IPS DF 4.7 (cell line): Measurements from ENCODE around the gene TRAF5.
"Not testable (repeated sequence)": the region's sequence is repeated elsewhere in the genome, so short reads cannot be mapped to it uniquely, and the experiment has no call there.

Experiments
- DNase-seq: peaks from one replicate; pipeline ENCODE4 v3.0.0-alpha.2; 2013; ENCODE audit warnings: low spot score; ENCODE audit errors: extremely low read depth

Gene TRAF5, protein sequence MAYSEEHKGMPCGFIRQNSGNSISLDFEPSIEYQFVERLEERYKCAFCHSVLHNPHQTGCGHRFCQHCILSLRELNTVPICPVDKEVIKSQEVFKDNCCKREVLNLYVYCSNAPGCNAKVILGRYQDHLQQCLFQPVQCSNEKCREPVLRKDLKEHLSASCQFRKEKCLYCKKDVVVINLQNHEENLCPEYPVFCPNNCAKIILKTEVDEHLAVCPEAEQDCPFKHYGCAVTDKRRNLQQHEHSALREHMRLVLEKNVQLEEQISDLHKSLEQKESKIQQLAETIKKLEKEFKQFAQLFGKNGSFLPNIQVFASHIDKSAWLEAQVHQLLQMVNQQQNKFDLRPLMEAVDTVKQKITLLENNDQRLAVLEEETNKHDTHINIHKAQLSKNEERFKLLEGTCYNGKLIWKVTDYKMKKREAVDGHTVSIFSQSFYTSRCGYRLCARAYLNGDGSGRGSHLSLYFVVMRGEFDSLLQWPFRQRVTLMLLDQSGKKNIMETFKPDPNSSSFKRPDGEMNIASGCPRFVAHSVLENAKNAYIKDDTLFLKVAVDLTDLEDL

GRCh38 chr1:211326528-211327345 is at the start of gene TRAF5:
TSS of gene TRAF5 (plus strand) at chr1:211326833. CDS start at chr1:211353240, 26,407 bp downstream.
- no peak for DNase-seq

GRCh38 chr1:211279340-211279739 is 47.3 kb upstream of the TRAF5 start:
- DNase-seq: no peak

GRCh38 chr1:211280910-211281309 is 45.7 kb upstream of the TRAF5 start:
- no peak for DNase-seq

DNA sequence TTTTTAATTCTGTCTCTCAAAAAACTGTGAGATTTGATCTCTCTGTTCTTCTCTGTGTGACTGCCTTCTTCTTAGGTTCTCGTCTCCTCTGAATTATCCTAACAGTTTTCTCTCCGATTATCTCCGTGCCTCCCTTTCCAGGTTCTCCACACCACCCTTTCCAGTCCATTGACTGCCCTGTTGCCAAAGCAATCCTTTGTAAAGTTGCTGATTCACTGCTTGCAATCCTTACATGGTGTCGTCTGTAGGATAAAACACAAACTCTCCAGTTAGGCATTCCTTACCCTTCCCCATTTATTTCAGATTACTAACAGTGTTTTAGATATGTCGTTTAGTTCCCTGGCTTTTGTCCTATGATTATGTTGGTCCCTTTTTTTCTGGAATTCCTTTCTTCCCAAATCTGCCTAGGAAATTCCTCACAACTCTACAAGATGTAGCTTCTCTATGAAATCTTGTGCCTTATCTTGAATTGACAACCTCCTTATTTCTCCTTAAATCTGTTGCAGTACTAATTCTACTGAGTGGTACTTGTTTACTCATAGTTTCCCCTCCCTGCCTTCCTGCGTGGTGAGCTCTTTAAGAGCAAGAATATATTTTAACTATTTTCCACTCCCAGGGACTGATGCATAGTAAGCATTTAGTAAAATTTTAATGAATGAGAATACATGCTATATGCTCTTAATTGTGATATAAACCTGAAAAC is 45.2 kb upstream of the TRAF5 start:
- DNase-seq: no peak

GRCh38 chr1:211282023-211282373 is 44.6 kb upstream of the TRAF5 start:
- DNase-seq: no peak

- no peak for DNase-seq
These were observed 41.4 kb upstream of the TRAF5 start for GRCh38 chr1:211285196-211285595.

- no peak for DNase-seq
These were observed 39.4 kb upstream of the TRAF5 start for GRCh38 chr1:211287218-211287617.

GRCh38 chr1:211292411-211292810 is 34.2 kb upstream of the TRAF5 start:
- DNase-seq: no peak

- DNase-seq: no peak
These were observed 30.2 kb upstream of the TRAF5 start for GRCh38 chr1:211296396-211296795.

- no peak for DNase-seq
These were observed 21.6 kb upstream of the TRAF5 start for GRCh38 chr1:211305044-211305443.

- no peak for DNase-seq
These were observed 17.0 kb upstream of the TRAF5 start for GRCh38 chr1:211309617-211310016.

- DNase-seq: no peak
These were observed 13.2 kb upstream of the TRAF5 start for GRCh38 chr1:211313392-211313791.

DNA sequence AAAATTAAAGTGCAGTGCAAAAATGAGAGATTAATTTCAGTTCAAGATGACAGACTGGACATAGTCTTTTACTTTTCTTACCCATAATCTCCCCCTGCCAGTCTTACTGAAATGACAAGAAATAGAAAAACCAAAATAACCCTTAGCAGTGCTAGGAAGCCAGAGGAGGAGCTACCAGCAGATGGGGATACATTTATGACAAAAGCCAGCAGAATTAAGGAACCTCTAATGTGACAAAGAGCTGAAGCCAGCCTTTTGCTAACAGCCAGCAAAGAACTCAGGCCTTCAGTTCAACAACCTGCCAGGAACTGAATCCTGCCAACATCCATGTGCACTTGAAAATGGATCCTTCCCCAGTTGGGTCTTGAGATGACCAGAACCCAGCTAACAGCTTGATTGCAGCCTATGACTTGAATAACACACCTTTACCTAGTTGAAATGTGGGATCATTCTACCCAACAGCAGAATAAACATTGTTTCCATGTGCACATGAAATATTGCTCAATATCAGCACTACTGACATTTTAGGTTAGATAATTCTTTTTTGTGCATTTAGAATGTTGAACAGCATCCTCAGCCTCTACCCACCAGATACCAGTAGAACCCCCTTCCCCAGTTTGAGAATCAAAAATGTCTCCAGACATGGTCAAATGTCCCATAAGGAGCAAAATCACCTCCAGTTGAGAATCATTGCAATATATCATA is 7.9 kb upstream of the TRAF5 start:
- no peak for DNase-seq

DNA sequence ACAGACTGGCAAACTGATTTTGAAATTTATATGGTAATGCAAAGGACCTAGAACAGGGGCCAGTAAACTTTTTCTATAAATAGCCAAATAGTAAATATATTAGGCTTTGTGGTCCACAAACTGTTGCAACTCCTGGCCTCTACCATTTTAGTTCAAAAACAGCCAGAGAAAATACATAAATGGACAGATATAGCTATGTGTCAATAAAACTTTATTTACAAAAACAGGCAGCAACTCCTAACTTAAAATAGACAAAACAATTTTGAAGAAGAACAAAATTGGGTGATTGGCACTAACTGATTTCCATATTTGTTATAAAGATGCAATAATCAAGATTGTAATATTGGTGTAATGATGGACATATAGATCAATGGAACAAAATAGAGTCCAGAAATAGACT is 6.7 kb upstream of the TRAF5 start:
- no peak for DNase-seq

DNA sequence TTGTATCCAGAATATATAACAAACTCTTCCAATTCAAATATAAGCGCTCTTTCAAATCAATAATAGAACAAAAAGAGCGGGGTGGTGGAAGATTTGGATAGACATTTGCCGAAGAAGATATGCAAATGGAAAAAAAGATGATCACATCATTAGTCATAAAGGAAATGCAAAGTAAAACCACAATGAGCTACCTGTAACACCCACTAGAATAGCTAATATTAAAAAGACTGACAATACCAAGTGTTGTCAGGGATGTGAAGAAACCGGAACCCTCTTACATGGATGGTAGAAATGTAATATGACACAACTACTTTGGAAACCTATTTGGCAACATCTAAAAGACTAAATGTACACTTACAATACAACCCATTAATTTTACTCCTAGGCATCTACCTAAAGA is 5.7 kb upstream of the TRAF5 start:
- DNase-seq: no peak

DNA sequence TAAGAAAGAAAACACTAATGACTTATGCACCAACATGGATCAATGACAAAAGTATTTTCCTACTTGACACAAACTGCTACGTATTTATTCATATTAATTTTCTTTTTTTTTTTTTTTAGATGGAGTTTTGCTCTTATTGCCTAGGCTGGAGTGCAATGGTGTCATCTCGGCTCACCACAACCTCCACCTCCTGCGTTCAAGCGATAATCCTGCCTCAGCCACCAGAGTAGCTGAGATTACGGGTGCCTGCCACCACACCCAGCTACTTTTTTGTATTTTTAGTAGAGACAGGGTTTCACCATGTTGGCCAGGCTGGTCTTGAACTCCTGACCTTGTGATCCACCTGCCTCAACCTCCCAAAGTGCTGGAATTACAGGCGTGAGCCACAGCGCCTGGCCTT is 5.0 kb upstream of the TRAF5 start:
- DNase-seq: not testable (repeated sequence)

GRCh38 chr1:211323156-211324063 is 3.2 kb upstream of the TRAF5 start:
- no peak for DNase-seq

DNA sequence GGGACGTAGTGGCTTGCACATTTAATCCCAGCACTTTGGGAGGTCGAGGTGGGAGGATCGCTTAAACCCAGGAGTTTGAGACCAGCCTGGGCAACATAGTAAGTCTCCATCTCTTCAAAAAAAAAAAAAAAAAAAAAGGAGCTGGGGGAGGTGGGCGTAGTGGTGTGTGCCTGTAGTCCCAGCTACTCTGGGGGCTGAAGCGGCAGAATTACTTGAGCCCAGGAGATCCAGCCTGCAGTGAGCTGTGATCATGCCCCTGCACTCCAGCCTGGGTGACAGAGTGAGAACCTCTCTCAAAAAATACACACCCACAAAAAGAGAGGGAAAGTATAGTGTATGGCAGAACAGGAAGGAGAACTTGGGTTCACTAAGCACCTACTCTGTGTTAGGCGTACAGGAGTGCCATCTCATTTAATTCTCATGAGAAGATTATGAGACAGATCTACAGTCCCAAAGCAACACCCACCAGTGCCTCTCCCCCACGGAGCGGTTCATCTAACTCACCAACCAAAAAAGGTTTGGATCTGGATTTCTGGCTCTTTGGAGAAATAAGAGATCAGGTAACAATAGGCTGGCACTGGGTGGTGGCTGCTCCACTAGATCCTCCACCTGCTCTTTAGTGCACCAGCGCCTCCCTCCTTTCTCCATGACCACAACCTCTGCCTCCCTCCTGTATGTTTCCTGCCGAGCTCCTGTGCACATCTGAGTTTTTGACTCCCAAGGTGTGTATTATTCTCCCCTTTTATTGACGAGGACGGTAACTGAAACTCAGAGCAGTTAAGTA is 1.4 kb upstream of the TRAF5 start:
- DNase-seq: no peak

DNA sequence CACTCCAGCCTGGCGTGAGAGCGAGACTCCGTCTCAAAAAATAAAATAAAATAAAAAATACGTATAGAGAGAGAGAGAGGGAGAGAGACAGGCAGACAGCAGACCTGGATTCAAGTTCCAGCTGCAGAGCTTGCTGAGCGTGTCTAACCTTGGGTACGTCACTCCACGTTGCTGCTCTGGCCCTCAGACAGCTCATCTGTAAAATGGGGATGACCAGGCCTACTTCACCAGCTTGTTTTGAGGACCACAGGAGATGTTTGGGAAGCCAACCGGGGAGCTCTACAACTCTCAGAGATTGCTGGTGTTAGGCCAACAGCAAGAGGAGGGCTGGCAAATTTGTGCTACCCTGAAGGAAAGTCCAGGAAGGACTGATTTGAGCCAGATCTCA is 499 bp upstream of the TRAF5 start:
- no peak for DNase-seq
